GM18502 (cell line): ENCODE data around the gene ZNRF3.

Source experiments
- ATAC-seq: cut with Tn5 transposase; IDR thresholded peaks from one replicate; pipeline ENCODE4 v1.9.1; 2021; ENCODE audit warnings: mild to moderate bottlenecking; ENCODE audit not compliant: unreplicated experiment, poor library complexity

The ZNRF3 gene

GRCh38 chr22:28949788-28950187 is 66.4 kb downstream of the ZNRF3 start:
- no peak for ATAC-seq

- ATAC-seq: no peak
These were observed 67.4 kb downstream of the ZNRF3 start for GRCh38 chr22:28950617-28951411.

- ATAC-seq: no peak
These were observed 68.2 kb downstream of the ZNRF3 start for GRCh38 chr22:28951530-28951929.

GRCh38 chr22:28951969-28952521 is 68.7 kb downstream of the ZNRF3 start:
- ATAC-seq: no peak

GRCh38 chr22:28952857-28953256 is 69.5 kb downstream of the ZNRF3 start:
- ATAC-seq: no peak

- ATAC-seq: no peak
These were observed 70.0 kb downstream of the ZNRF3 start for GRCh38 chr22:28953403-28953802.

- ATAC-seq: no peak
These were observed 70.9 kb downstream of the ZNRF3 start for GRCh38 chr22:28953976-28954880.

GRCh38 chr22:28955817-28956216 is 72.4 kb downstream of the ZNRF3 start:
- ATAC-seq: no peak

GRCh38 chr22:28956506-28956905 is 73.1 kb downstream of the ZNRF3 start:
- no peak for ATAC-seq

- no peak for ATAC-seq
These were observed 75.2 kb downstream of the ZNRF3 start for GRCh38 chr22:28958611-28959010.

- no peak for ATAC-seq
These were observed 78.7 kb downstream of the ZNRF3 start for GRCh38 chr22:28962042-28962554.

GRCh38 chr22:28963362-28963761 is 80.0 kb downstream of the ZNRF3 start:
- no peak for ATAC-seq

GRCh38 chr22:28967163-28967665 is 83.8 kb downstream of the ZNRF3 start:
- no peak for ATAC-seq

GRCh38 chr22:28967969-28968368 is 84.6 kb downstream of the ZNRF3 start:
- no peak for ATAC-seq

- no peak for ATAC-seq
These were observed 86.2 kb downstream of the ZNRF3 start for GRCh38 chr22:28969401-28970168.

GRCh38 chr22:28973352-28973751 is 90.0 kb downstream of the ZNRF3 start:
- no peak for ATAC-seq

- no peak for ATAC-seq
These were observed 93.7 kb downstream of the ZNRF3 start for GRCh38 chr22:28977060-28977459.

GRCh38 chr22:28977481-28977971 is 94.2 kb downstream of the ZNRF3 start:
- no peak for ATAC-seq

- ATAC-seq: no peak
These were observed 94.8 kb downstream of the ZNRF3 start for GRCh38 chr22:28978158-28978557.
